MG63 (cell line): Measurements from ENCODE around the gene MDN1. TPM values are rescaled to one million over a fixed set of nuclear protein-coding genes. Genes with fewer than 3 reads are reported as not detected.
"Not testable (repeated sequence)": the region's sequence is repeated elsewhere in the genome, so short reads cannot be mapped to it uniquely, and the experiment has no call there.

Experiments used
- DNase-seq: peaks from one replicate; pipeline ENCODE4 v3.0.0-alpha.2; 2020
- H3K27me3 ChIP-seq: fragments of 250-450 bp; sonication (Bioruptor Pico); 2 replicates; pipeline ENCODE4 v1.5.1; 2020; ENCODE audit warnings: mild to moderate bottlenecking, moderate library complexity
- H3K36me3 ChIP-seq: fragments of 250-450 bp; sonication (Bioruptor Pico); 2 replicates; pipeline ENCODE4 v1.5.1; 2020; ENCODE audit warnings: mild to moderate bottlenecking, moderate library complexity
- H3K4me3 ChIP-seq: fragments of 250-450 bp; sonication (Bioruptor Pico); 2 replicates; pipeline ENCODE4 v1.5.1; 2020; ENCODE audit warnings: mild to moderate bottlenecking, moderate library complexity
- H3K9me3 ChIP-seq: fragments of 250-450 bp; sonication (Bioruptor Pico); 2 replicates; pipeline ENCODE4 v1.5.1; 2020; ENCODE audit warnings: mild to moderate bottlenecking, moderate library complexity
- total RNA-seq: library from RNA; depleted of rRNA; stranded (reverse); fragments of >200 nt; shearing (Covaris generic); gene quantifications from 2 replicates; pipeline ENCODE4 v1.2.3, GENCODE V29; 2014; ENCODE audit warnings: low replicate concordance; rRNA removed

Gene MDN1, protein sequence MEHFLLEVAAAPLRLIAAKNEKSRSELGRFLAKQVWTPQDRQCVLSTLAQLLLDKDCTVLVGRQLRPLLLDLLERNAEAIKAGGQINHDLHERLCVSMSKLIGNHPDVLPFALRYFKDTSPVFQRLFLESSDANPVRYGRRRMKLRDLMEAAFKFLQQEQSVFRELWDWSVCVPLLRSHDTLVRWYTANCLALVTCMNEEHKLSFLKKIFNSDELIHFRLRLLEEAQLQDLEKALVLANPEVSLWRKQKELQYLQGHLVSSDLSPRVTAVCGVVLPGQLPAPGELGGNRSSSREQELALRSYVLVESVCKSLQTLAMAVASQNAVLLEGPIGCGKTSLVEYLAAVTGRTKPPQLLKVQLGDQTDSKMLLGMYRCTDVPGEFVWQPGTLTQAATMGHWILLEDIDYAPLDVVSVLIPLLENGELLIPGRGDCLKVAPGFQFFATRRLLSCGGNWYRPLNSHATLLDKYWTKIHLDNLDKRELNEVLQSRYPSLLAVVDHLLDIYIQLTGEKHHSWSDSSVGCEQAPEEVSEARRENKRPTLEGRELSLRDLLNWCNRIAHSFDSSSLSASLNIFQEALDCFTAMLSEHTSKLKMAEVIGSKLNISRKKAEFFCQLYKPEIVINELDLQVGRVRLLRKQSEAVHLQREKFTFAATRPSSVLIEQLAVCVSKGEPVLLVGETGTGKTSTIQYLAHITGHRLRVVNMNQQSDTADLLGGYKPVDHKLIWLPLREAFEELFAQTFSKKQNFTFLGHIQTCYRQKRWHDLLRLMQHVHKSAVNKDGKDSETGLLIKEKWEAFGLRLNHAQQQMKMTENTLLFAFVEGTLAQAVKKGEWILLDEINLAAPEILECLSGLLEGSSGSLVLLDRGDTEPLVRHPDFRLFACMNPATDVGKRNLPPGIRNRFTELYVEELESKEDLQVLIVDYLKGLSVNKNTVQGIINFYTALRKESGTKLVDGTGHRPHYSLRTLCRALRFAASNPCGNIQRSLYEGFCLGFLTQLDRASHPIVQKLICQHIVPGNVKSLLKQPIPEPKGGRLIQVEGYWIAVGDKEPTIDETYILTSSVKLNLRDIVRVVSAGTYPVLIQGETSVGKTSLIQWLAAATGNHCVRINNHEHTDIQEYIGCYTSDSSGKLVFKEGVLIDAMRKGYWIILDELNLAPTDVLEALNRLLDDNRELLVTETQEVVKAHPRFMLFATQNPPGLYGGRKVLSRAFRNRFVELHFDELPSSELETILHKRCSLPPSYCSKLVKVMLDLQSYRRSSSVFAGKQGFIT (N-terminal part only)
- total RNA-seq: 10.1 and 16.6 TPM in 2 replicates

DNA sequence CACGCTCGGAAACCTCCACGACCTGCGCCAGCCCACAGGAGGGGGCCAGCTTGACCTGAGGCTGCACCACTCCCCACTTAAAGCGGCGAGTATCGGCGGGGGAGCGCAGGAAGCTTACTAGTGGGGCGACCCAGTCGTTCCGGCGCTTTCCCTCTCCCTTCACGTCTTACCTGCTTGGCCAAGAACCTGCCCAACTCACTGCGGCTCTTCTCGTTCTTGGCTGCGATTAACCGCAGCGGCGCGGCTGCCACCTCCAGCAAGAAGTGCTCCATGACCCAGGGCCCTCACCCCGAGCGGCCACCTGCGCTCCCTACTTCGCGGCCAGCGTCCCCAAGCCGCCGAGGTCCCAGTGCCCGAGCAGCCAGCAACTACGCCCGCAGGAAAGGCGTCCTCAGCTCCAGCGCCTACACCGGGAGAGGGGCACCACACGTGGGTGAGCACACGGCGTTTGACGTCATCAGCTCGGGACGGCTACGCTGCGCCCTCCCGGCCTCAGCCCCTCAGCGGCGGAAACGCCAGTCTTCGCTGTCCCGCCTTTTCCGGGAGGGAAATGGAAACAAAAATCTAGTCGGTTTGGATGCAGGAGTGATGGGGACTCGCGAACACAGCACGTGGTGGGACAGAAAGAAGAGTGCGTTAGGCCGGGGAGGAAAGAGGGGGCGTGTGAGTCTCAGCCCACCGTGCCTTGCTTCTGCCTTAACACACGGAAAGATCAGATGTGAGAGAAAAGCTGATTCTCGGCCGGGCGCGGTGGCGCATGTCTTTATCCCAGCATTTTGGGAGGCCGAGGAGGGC is at the start of gene MDN1:
TSS of gene MDN1 (minus strand) at position 459 of the 795 bp plus-strand sequence. CDS start at position 272, 187 bp downstream.
- H3K4me3 ChIP-seq: peak within 1 kb of the TSS; percentile 95
- H3K27me3 ChIP-seq: no peaks in the 10 kb centered on the region
- no peaks in the 10 kb centered on the region for H3K9me3 ChIP-seq
- peak; percentile 93 for DNase-seq
- no peaks in the 10 kb centered on the region for H3K36me3 ChIP-seq

DNA sequence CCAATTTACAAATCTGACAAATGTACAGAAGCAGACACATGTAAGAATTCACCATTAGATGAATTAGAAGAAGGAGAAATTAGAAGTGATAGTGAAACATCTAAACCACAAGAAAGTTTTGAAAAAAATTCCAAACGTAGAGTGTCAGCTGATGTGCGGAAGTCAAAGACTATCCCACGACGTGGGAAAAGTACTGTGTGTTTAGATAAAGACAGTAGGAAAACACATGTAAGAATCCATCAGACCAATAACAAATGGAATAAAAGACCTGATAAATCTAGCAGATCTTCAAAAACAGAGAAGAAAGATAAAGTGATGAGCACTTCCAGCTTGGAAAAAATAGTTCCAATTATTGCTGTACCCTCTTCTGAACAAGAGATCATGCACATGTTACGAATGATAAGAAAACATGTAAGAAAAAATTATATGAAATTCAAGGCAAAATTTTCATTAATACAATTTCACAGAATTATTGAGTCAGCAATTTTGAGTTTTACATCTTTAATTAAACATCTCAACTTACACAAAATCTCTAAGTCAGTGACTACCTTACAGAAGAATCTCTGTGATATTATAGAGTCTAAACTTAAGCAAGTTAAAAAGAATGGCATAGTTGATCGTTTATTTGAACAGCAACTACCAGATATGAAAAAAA is 46.6 kb upstream of the MDN1 start:
- Histone ChIP-seq H3K4me3 (no peak overlapping the region), H3K27me3 (no peaks in the 10 kb centered on the region), H3K36me3 (peaks cover 72% of the 10 kb centered on the region), H3K9me3 (no peaks in the 10 kb centered on the region)
- no peak for DNase-seq

DNA sequence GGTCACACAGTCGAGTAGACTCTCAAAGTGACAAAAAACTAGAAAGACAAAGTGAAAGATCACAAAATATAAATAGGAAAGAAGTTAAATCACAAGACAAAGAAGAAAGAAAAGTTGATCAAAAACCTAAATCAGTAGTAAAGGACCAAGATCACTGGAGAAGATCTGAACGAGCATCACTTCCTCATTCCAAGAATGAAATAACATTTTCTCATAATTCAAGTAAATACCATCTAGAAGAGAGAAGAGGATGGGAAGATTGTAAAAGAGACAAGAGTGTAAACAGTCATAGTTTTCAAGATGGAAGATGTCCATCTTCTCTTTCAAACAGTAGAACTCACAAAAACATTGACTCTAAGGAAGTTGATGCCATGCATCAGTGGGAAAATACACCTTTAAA is 43.1 kb upstream of the MDN1 start:
- no peaks in the 10 kb centered on the region for H3K27me3 ChIP-seq
- H3K4me3 ChIP-seq: no peak overlapping the region
- H3K36me3 ChIP-seq: peaks cover 63% of the 10 kb centered on the region
- H3K9me3 ChIP-seq: no peaks in the 10 kb centered on the region
- no peak for DNase-seq

DNA sequence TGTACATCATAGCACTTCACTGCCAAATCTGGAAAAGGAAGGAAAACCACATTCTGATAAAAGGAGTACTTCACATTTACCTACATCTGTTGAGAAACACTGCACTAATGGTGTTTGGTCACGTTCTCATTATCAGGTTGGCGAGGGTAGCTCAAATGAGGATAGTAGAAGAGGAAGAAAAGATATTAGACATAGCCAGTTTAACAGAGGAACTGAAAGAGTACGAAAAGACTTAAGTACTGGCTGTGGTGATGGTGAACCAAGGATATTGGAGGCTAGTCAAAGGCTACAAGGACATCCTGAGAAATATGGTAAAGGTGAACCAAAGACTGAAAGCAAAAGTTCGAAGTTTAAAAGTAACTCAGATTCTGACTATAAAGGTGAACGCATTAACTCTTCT is 42.7 kb upstream of the MDN1 start:
- Histone ChIP-seq H3K27me3 (no peaks in the 10 kb centered on the region), H3K9me3 (no peaks in the 10 kb centered on the region), H3K4me3 (no peak overlapping the region), H3K36me3 (peaks cover 63% of the 10 kb centered on the region)
- no peak for DNase-seq

DNA sequence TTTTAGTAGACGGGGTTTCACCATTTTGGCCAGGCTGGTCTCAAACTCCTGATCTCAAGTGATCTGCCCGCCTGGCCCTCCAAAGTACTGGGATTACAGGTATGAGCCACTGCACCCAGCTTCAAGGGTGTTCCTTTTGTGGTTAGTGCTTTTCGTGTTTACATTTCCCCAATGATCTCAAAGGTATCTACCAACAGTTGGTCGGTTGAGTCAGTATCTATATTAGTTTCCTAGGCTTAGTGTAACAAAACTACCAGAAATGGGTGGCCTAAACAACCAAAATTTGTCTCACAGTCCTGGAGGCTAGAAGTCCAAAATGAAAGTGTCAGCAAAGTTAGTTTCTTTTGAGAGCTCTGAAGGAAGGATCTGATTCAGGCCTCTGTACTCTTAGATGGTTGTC is 40.1 kb upstream of the MDN1 start:
- Histone ChIP-seq H3K9me3 (no peaks in the 10 kb centered on the region), H3K27me3 (no peaks in the 10 kb centered on the region), H3K4me3 (no peak overlapping the region), H3K36me3 (peaks cover 69% of the 10 kb centered on the region)
- no peak for DNase-seq

DNA sequence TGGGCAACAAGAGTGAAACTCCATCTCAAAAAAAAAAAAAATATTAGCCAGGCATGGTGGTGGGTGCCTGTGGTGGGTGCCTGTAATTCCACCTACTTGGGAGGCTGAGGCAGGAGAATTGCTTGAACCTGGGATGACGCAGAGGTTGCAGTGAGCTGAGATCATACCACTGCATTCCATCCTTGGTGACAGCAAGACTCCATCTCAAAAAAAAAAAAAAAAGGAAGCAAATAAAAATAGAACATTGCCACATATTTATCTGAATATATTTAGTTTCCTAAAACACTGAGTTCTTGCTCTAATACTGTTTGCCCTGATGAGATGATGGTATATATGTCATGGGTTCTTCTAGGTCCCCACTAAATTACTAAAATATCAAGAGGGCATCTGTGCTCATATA is 38.4 kb upstream of the MDN1 start:
- Histone ChIP-seq H3K36me3 (peaks cover 60% of the 10 kb centered on the region), H3K4me3 (no peak overlapping the region), H3K9me3 (no peaks in the 10 kb centered on the region), H3K27me3 (no peaks in the 10 kb centered on the region)
- no peak for DNase-seq

DNA sequence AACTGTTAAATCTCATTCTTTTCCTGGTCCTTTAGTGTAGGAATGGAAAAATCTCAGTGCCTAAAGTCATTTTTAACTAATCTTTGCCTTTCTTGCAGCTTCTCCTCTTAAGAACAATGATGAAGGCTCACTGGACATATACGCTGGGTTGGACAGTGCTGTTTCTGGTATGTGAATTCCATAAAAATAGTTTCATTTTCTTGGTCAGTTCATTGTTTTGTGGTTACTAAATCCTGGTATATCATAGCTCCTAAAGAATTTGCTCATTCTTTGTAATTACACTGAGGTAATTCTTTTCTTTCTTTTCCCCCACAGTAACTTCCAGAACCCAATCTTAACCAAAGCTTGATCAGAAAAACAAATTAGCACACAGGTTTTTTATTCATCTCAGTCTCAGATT is 33.5 kb upstream of the MDN1 start:
- H3K36me3 ChIP-seq: peaks cover 38% of the 10 kb centered on the region
- no peaks in the 10 kb centered on the region for H3K27me3 ChIP-seq
- H3K9me3 ChIP-seq: no peaks in the 10 kb centered on the region
- H3K4me3 ChIP-seq: no peak overlapping the region
- DNase-seq: no peak

DNA sequence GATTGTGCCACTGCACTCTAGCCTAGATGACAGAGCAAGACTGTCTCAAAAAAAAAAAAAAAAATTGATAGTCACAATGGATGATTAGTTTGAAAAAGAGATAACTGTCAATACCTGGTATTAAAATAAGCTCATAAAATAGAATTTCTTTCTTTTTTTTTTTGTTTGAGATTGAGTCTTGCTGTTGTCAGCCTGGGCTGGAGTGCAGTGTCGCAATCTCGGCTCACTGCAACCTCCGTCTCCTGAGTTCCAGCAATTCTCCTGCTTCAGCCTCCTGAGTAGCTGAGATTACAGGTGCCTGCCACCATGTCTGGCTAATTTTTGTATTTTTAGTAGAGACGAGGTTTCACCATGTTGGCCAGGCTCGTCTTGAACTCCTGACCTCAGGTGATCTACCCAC is 27.9 kb upstream of the MDN1 start:
- not testable (repeated sequence) for H3K9me3 ChIP-seq, H3K27me3 ChIP-seq, H3K4me3 ChIP-seq, DNase-seq
- H3K36me3 ChIP-seq: peaks cover 19% of the 10 kb centered on the region

DNA sequence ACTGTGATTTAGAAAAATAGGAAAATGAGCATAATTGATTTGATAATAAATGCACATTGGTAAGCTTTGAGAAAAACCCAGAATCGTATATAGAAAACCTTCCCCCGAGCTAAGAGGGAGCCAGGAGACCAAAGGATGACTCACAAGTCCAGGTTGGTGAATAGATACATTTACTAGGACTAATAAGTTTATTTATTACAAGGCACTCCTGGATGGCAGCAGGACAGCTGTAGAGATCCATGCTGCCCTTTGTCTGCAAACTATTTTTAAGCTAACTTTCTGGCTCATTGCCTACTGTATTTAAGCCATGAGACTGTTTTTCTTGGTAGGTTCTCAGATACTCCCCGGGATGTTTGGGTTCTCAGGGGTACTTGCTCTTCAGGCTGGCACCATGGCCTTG is 23.5 kb upstream of the MDN1 start:
- DNase-seq: peak; percentile 45
- peaks cover 22% of the 10 kb centered on the region for H3K36me3 ChIP-seq

DNA sequence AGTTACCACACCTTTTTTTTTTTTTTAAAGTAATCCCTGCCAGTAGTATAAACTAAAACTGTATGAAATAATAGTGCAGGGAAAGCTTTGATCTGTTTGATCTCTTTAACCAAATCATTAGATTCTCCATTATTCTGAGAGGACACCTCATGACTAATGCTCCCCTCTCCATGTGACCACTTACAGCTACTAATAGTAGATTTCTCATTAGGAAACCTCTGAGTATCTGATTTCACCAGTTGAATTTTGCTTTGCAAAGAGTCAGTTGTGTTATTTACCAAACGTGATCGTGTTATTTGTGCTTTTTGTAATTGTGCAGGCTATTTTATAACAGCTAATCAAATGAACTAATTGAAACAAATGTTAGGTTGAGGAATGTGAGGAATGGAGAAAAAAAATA is 22.6 kb upstream of the MDN1 start:
- no peak for DNase-seq

More for the DNA sequence above, 23.5 kb upstream of the MDN1 start:
- Histone ChIP-seq H3K4me3 (no peak overlapping the region), H3K27me3 (no peaks in the 10 kb centered on the region), H3K9me3 (no peaks in the 10 kb centered on the region)

DNA sequence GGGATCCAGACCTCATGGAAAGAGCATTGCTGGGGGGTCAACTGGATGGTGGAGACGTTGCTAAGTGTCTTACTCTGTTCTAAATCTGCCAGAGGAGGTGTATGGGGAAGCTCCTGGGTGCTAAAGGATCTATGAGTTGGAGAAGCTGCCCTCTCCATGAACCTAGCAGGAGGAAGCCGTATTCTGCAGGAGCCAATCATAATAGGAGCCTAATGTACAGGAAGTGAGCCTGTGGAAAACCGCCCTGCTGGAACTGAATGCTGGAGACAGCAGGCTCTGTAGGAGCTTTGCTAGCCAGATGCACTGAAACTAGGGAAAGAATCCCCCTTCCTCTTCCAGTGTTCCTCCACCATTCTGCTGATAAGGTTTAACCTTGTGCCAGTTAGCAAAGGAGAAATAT is 20.9 kb upstream of the MDN1 start:
- Histone ChIP-seq H3K9me3 (no peaks in the 10 kb centered on the region), H3K36me3 (peaks cover 24% of the 10 kb centered on the region), H3K27me3 (no peaks in the 10 kb centered on the region), H3K4me3 (no peak overlapping the region)
- peak; percentile 12 for DNase-seq

More for the DNA sequence above, 22.6 kb upstream of the MDN1 start:
- peaks cover 20% of the 10 kb centered on the region for H3K36me3 ChIP-seq
- no peaks in the 10 kb centered on the region for H3K27me3 ChIP-seq
- no peaks in the 10 kb centered on the region for H3K9me3 ChIP-seq
- H3K4me3 ChIP-seq: no peak overlapping the region

DNA sequence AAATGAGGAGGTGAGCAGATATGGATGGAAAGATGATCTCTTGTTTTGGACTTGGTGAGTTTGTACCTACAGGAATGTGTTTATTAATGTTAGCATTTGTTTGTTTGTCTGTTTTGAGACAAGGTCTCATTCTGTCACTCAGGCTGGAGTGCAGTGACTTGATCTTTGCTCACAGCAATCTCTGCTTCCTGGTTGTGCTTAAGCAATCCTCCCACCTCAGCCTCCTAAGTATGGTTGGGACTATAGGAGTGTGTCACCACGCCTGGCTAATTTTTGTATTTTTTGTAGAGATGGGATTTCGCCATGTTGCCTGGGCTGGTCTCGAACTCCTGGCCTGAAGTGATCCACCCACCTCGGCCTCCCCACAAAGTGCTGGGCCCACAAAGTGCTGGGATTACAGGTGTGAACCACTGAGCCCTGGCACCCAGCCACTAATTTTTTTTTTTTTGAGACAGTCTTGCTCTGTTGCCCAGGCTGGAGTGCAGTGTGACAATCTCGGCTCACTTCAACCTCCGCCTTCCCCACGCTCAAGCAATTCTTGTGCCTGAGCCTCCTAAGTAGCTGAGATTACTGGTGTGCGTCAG is 17.1 kb upstream of the MDN1 start:
- H3K4me3 ChIP-seq: no peak overlapping the region
- DNase-seq: no peak
- H3K9me3 ChIP-seq: no peaks in the 10 kb centered on the region
- no peaks in the 10 kb centered on the region for H3K27me3 ChIP-seq
- H3K36me3 ChIP-seq: peaks cover 42% of the 10 kb centered on the region

DNA sequence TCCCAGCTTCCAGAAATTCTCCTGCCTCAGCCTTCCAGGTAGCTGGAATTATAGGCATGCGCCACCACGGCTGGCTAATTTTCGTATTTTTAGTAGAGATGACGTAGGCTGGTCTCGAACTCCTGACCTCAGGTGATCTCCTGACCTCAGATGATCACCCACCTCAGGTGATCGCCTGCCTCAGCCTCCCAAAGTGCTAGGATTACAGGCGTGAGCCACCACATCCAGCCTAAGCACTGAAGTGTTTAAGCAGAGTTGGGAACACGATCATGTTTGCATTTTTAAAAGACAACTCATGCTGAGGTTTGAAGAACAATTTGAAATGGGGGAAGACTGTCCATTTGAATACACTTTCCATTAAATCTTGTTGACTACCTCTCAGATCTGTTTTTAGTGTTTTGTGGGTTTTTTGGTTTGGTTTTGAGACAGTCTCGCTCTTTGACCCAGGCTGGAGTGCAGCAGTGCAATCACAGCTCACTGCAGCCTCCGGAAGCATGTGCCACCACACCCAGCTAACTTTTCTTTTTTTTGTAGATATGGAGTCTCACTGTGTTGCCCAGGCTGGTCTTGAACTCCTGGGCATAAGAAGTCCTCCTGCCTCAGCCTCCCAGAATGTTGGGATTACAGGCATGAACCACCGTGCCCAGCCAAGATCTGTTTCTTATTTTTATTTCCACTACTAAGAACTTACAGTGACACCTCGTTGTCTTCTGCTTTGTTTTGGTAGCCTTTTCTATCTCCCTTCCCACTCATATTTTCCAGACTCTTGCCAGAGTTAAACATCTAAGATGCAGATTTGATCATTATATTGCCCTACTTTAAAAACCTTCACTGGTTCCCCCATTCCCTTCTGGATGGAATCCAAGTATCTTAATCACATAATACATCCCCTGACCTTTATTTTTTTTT is 15.5 kb upstream of the MDN1 start:
- no peak for DNase-seq

DNA sequence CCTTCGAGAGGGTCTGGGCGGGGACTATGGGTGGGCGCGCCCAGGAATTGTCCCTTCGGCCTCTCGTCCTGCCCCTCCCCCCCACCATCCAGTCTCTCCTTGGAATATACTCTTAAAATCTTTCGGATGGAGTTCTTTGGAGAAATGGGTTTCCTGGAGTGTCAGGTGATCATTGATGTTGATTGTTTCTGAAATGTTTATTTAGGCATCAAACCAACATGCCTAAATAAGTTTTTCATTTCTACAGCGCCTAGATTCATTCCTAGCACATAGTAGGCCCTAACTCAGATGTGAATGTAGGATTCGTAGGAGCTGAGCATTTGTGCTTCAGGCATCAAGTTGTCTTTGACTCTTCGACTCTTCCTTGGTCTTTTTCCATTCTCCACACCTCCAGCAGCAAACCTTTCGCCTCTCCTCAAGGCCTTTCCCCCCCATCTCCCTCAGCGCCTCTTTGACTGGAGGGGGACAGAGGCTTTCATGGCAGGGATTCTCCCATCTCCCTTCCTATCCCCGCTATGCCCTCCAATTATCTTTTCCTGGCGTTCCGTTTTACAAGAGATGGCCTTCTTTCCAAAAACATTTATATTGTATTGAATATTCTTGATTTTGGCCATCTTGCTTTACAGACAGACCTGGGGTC is 10.7 kb upstream of the MDN1 start:
- H3K9me3 ChIP-seq: no peaks in the 10 kb centered on the region
- no peaks in the 10 kb centered on the region for H3K27me3 ChIP-seq
- peak overlapping the region; percentile 91 for H3K4me3 ChIP-seq
- H3K36me3 ChIP-seq: peaks cover 24% of the 10 kb centered on the region
- DNase-seq: no peak

More for the DNA sequence above, 15.5 kb upstream of the MDN1 start:
- Histone ChIP-seq H3K4me3 (no peak overlapping the region), H3K36me3 (peaks cover 50% of the 10 kb centered on the region), H3K27me3 (no peaks in the 10 kb centered on the region), H3K9me3 (no peaks in the 10 kb centered on the region)
